Measurements from ENCODE around the gene ATP6V0E1. TPM values are rescaled to one million over a fixed set of nuclear protein-coding genes. Genes with fewer than 3 reads are reported as not detected.

The ATP6V0E1 gene
- polyA plus RNA-seq, 1 donor from 2014 or later, result 53.0 TPM

DNA sequence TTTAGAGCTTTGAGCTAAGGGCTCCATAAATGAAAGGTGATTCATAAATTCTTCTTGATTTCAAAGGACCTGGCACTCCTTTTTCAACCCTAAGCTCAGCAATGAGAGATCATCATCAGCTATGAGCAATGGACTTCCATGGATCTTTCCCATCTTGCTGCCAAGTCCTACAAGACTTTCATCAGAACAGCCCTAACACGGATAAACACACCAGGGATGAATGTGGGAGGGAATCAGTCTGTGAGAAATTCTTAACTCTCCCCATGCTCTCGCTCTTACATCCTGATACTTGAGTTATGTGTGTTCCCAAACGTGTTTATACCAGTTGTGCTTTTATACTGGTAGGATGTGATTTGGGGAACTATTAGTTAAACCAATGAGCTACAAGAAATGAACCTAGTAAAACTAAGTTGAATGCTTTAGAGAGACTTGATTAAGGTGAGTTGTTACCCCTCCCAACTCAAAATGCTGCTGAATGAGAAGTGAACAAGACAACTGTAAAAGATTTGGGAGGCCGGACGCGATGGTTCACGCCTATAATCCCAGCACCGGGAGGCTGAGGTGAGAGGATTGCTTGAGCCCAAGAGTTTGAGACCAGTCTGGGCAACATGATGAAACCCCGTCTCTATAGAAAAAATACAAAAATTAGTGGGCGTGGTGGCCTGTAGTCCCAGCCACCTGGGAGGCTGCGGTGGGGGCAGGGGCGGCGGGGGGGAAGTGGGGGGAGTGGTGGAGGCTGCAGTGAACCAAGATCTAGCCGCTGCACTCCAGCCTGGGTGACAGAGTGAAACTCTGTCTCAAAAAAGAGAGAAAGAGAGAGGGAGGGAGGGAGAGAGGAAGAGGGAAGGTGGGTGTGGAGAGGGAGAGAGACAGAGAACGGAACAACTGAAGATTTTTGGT, 29.5 kb upstream of the ATP6V0E1 start:
- Histone ChIP-seq H3K27me3 (ENCODE audit: insufficient read depth, low read depth, low read length) (no peaks in the 10 kb centered on the region), H3K9me2 (ENCODE audit: insufficient read depth, low read length) (no peaks in the 10 kb centered on the region), H3F3A (ENCODE audit: insufficient read depth, low read length, poor library complexity, severe bottlenecking) (no peaks in the 10 kb centered on the region), H3K4me3 (ENCODE audit: low read length) (no peak overlapping the region), H3K4me2 (ENCODE audit: low read length) (no peak overlapping the region), H3K9ac (ENCODE audit: low read length) (no peak overlapping the region), H4K20me1 (ENCODE audit: insufficient read depth) (no peaks in the 10 kb centered on the region), H3K79me2 (replicated peaks; ENCODE audit: insufficient read depth, low read length) (no peaks in the 10 kb centered on the region), H3K9me3 (ENCODE audit: low read length) (no peaks in the 10 kb centered on the region), H3K27ac (ENCODE audit: low read length) (no peak overlapping the region), H2AFZ (ENCODE audit: low read depth, low read length) (no peak overlapping the region), H3K36me3 (ENCODE audit: insufficient read depth, low read length) (no peaks in the 10 kb centered on the region)
- TF ChIP-seq TAF1 (IDR thresholded peaks at IDR 0.05; ENCODE audit: low read depth) (no peak), EP300 (conservative IDR thresholded peaks at IDR 0.05; ENCODE audit: poor library complexity, severe bottlenecking) (no peak), RAD21 (conservative IDR thresholded peaks at IDR 0.05) (no peak), POLR2AphosphoS5 (IDR thresholded peaks at IDR 0.05) (no peak), MXI1 (conservative IDR thresholded peaks at IDR 0.05; ENCODE audit: poor library complexity, severe bottlenecking) (no peak), SMC3 (conservative IDR thresholded peaks at IDR 0.05; ENCODE audit: poor library complexity) (no peak), EZH2 (IDR thresholded peaks at IDR 0.05; ENCODE audit: borderline replicate concordance, insufficient read depth, low read length, poor library complexity, severe bottlenecking) (no peak)
- TF ChIP-seq, protein P1, sequence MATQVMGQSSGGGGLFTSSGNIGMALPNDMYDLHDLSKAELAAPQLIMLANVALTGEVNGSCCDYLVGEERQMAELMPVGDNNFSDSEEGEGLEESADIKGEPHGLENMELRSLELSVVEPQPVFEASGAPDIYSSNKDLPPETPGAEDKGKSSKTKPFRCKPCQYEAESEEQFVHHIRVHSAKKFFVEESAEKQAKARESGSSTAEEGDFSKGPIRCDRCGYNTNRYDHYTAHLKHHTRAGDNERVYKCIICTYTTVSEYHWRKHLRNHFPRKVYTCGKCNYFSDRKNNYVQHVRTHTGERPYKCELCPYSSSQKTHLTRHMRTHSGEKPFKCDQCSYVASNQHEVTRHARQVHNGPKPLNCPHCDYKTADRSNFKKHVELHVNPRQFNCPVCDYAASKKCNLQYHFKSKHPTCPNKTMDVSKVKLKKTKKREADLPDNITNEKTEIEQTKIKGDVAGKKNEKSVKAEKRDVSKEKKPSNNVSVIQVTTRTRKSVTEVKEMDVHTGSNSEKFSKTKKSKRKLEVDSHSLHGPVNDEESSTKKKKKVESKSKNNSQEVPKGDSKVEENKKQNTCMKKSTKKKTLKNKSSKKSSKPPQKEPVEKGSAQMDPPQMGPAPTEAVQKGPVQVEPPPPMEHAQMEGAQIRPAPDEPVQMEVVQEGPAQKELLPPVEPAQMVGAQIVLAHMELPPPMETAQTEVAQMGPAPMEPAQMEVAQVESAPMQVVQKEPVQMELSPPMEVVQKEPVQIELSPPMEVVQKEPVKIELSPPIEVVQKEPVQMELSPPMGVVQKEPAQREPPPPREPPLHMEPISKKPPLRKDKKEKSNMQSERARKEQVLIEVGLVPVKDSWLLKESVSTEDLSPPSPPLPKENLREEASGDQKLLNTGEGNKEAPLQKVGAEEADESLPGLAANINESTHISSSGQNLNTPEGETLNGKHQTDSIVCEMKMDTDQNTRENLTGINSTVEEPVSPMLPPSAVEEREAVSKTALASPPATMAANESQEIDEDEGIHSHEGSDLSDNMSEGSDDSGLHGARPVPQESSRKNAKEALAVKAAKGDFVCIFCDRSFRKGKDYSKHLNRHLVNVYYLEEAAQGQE (IDR thresholded peaks at IDR 0.05; ENCODE audit: borderline replicate concordance), result no peak
- TF ChIP-seq, protein P2, sequence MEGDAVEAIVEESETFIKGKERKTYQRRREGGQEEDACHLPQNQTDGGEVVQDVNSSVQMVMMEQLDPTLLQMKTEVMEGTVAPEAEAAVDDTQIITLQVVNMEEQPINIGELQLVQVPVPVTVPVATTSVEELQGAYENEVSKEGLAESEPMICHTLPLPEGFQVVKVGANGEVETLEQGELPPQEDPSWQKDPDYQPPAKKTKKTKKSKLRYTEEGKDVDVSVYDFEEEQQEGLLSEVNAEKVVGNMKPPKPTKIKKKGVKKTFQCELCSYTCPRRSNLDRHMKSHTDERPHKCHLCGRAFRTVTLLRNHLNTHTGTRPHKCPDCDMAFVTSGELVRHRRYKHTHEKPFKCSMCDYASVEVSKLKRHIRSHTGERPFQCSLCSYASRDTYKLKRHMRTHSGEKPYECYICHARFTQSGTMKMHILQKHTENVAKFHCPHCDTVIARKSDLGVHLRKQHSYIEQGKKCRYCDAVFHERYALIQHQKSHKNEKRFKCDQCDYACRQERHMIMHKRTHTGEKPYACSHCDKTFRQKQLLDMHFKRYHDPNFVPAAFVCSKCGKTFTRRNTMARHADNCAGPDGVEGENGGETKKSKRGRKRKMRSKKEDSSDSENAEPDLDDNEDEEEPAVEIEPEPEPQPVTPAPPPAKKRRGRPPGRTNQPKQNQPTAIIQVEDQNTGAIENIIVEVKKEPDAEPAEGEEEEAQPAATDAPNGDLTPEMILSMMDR (IDR thresholded peaks at IDR 0.05; ENCODE audit: poor library complexity, severe bottlenecking), result no peak

DNA sequence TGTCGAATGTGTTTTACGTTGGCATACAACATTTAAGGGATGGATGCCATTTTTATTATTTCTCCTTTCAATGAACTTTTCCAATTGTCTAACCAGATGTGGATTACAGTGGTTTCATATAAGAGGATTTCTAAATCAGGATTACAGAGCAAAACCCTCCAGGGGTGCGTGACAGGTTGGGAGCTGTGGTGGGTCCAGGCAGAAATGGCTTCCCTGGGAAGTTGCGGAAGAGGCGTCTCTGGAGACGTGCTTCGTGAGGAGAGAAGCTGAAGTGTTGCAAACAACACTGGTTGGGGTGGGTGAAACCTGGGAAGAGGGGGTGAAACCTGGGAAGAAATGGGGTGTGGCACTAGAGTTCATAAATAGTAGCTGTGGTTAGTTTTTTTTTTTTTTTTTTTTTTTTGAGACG, 28.8 kb upstream of the ATP6V0E1 start:
- H3K9me2 ChIP-seq (ENCODE audit: insufficient read depth, low read length), result no peaks in the 10 kb centered on the region
- no peaks in the 10 kb centered on the region for H3K27me3 ChIP-seq (ENCODE audit: insufficient read depth, low read depth, low read length)
- no peak overlapping the region for H3K4me2 ChIP-seq (ENCODE audit: low read length)
- H3F3A ChIP-seq (ENCODE audit: insufficient read depth, low read length, poor library complexity, severe bottlenecking), result no peaks in the 10 kb centered on the region
- H3K36me3 ChIP-seq (ENCODE audit: insufficient read depth, low read length), result no peaks in the 10 kb centered on the region
- TF ChIP-seq TAF1 (IDR thresholded peaks at IDR 0.05; ENCODE audit: low read depth) (no peak), MXI1 (conservative IDR thresholded peaks at IDR 0.05; ENCODE audit: poor library complexity, severe bottlenecking) (no peak), RAD21 (conservative IDR thresholded peaks at IDR 0.05) (no peak), SMC3 (conservative IDR thresholded peaks at IDR 0.05; ENCODE audit: poor library complexity) (no peak), EZH2 (IDR thresholded peaks at IDR 0.05; ENCODE audit: borderline replicate concordance, insufficient read depth, low read length, poor library complexity, severe bottlenecking) (no peak)
- TF ChIP-seq, protein P1 (IDR thresholded peaks at IDR 0.05; ENCODE audit: borderline replicate concordance), result no peak
- TF ChIP-seq, protein P2 (IDR thresholded peaks at IDR 0.05; ENCODE audit: poor library complexity, severe bottlenecking), result no peak
- H3K4me3 ChIP-seq (ENCODE audit: low read length), result no peak overlapping the region
- H3K79me2 ChIP-seq (replicated peaks; ENCODE audit: insufficient read depth, low read length), result peaks cover 4% of the 10 kb centered on the region
- no peak overlapping the region for H3K27ac ChIP-seq (ENCODE audit: low read length)
- no peak overlapping the region for H2AFZ ChIP-seq (ENCODE audit: low read depth, low read length)
- H4K20me1 ChIP-seq (ENCODE audit: insufficient read depth), result no peaks in the 10 kb centered on the region
- H3K9me3 ChIP-seq (ENCODE audit: low read length), result no peaks in the 10 kb centered on the region
- no peak overlapping the region for H3K9ac ChIP-seq (ENCODE audit: low read length)
